Epithelial cell of prostate (primary cell): Measurements from ENCODE around the gene RTCA.
A peak's percentile ranks its signal among the peaks of the same experiment; 100 is the strongest.
"Not testable (repeated sequence)": the region's sequence is repeated elsewhere in the genome, so short reads cannot be mapped to it uniquely, and the experiment has no call there.

Source experiments
- DNase-seq: peaks from one replicate; pipeline ENCODE4 v3.0.0-alpha.2; 2011; ENCODE audit warnings: low read depth, low spot score
- H3K27ac ChIP-seq: fragments of 450-650 bp; 2 replicates; pipeline ENCODE4 v1.5.1; 2017; ENCODE audit warnings: mild to moderate bottlenecking

RTCA gene

DNA sequence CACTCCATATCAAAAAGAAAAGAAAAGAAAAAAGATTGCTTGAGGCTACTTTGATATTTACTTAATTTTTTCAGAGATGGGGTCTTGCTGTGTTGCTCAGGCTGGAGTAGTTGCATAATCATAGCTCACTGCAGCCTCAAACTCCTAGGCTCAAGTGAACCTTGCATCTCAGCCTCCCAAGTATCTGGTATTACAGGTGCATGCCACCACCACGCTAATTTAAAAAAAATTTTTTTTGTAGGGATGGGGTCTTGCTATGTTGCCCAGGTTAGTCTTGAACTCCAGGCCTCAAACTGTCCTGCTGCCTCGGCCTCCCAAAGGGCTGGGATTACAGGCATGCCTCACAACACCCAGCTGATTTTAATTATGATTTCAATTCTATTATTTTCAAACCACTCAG lies 38.2 kb downstream of the RTCA start:
- H3K27ac ChIP-seq, result no peak overlapping the region
- DNase-seq, result no peak

DNA sequence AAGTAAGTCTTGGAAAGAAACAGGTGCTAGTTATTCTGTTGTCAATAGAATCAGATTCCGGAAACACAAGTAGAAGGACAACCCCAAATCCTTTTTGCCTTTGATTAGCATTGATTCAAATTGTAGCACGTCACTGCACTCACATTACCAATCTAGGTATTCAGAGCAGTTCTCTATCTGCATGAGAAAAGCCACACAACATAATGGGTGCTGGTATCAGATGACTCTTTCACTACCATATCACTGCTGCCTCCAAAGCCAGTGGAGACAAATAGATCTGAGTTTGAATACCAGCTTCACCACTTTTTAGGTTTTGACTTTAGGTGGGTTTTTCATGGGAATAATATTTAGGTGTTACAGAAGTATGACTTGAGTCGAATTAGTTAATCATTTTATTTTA lies 38.9 kb downstream of the RTCA start:
- no peak for DNase-seq

DNA sequence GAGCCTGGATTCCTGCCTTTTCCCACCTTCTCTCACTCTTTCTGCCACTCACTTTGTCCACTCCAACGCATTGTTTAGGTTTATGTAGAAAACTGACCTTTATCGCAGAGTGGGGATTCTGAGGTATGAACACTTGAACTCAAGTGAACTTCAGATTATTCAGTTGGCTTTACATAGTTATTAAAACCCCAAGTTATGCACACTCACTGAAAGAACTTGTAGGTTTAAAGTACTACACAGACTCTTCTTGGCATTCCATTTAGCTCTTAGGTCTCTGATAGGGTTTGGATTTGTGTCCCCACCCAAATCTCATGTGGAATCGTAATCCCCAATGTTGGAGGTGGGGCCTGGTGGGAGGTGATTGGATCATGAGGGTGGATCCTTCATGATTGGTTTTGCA lies 39.9 kb downstream of the RTCA start:
- no peak overlapping the region for H3K27ac ChIP-seq
- DNase-seq, result no peak

More for the DNA sequence above, 38.9 kb downstream of the RTCA start:
- no peak overlapping the region for H3K27ac ChIP-seq

DNA sequence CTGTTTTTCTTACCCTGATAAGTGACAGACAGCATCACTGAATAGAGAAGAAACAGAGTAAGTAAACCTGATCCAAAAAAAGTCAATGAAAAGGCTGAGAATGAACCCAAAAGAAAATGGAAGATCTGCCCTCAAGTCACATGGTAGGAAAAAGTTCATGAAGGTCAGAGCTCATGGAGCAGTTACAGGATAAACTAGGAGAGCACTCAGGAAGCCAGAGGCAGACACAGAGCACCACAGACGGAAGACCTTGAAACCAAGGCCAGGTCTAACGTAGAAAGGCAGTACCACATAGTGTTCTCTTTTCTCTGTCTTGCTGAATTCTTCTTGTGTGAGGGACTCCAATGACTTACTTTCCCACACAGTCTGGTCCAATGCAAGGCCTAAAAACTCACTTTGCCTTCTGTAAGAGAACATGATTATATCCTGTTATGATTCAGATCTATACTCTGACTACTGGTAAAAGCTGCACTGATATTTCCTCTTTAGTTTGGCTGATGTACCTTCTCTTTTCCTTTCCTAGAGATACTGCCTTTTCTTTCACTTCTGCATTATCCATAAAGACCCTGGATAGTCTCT lies 40.8 kb downstream of the RTCA start:
- no peak for DNase-seq
- no peak overlapping the region for H3K27ac ChIP-seq

DNA sequence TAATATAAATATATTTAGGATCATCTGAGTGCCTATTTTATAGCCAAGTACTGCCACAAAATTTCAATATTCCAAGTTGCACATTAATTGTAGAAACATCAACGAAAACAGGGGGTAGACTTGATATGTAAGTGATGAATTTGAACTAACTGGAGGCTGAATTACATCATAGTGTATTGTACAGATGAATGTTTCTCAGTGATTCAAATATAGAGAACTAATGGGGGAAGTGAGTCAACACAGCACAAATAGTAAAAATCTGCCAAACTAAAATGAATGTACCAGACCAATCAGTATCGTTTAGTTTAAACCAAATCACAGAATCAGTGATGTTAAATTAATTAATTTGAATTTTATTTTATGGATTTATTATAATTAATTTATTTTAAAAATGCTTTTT lies 42.8 kb downstream of the RTCA start:
- no peak for DNase-seq
- no peak overlapping the region for H3K27ac ChIP-seq

DNA sequence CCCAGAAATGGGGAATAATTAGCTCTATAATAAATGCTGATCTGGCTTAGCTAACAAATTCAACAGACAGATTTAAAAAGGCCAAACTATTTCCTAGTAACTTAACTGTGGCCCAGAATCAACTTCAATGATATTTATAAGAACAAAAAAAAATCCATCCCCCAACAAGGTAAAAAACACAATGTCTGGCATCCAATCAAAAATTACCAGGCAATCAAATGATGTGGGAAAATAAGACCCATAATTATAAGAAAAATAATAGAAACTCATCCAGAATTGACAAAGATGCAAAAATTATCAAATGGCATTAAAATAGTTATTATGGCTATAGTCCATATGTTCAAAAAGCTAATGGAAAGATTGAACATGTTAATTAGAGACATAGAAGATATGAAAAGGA lies 43.8 kb downstream of the RTCA start:
- H3K27ac ChIP-seq, result no peak overlapping the region
- DNase-seq, result no peak

DNA sequence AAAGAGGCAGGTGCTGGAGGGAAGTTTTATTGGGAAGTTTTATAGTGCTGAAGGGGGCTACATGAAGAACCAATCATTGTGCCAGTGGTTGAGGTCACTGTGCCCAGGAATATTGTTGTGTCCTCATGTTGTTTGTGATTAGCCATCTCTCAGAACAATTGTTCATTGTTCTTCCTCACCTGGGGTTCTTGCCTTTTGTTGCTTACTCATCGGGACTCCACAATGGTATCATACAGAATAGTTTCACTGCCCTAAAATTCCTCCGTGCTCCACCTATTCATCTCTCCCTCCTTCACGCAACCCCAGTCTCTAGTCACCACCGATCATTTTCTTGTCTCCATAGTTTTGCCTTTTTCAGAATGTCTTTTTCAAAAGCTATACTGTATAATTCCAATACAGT lies 47.4 kb downstream of the RTCA start:
- DNase-seq, result peak; percentile 59
- peak overlapping the region; percentile 54 for H3K27ac ChIP-seq

DNA sequence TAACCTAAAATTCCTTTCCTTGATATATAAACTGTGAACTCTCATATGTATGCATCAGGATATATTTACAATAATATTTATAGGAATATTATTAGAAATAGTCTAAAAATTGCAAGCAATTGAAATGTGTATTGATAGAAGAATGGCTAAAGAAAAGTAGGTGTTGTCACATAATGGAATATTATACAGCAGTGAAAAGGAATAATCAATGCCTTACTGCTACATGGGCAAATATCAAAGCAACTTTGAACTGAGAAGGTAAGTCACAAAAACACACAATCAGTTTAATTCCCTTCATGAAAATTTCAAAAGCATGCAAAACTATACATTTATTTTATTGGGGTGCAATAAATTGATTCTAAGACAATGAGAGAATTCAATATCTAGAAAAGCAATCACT lies 50.6 kb downstream of the RTCA start:
- no peak overlapping the region for H3K27ac ChIP-seq
- no peak for DNase-seq

DNA sequence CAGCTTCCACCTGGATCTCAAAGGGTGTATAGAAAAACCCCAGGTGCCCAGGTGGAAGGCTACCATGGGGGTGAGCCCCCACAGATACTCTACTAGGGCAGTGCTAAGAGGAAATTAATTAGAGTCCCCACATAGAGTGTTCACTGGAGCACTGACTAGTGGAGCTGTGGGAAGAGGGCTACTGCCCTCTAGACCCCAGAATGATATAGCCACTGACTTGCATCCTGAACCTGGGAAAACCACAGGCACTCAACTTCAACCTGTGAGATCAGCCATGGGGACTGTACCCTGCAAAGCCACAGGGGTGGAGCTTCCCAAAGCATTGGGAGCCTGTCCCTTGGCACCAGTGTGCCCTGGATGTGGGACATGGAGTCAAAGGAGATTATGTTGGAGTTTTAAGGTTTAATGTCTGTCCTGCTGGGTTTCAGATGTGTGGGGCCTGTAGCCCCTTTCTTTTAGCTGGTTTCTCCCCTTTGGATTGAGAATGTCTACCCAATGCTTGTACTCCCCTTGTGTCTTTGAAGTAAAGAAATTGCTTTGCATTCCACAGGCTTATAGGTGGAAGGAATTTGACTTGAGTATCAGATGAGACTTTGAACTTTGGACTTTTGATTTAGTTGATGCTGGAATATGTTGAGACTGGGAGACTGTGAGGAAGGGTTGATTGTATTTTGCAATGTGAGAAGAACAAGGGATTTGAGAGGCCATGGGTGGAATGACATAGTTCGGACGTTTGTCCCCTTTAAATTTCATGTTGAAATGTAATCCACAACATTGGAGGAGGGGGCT lies 54.5 kb downstream of the RTCA start:
- H3K27ac ChIP-seq, result no peak overlapping the region

DNA sequence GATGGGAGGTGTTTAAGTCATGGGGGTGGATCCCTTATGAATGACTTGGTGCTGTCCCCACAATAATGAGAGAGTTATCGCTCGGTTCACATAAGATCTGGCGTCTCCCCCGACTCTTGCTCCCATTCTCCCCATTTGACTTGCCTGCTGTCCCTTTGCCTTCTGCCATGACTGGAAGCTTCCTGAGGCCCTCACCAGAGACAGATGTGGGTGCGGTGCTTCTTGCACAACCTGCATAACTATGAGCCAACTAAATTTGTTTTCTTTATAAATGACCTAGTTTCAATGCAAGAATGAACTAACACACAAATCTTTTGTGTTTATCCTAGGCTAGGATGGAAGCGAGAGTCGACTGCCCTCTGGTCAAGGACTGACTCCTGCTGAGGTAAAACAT lies 55.1 kb downstream of the RTCA start:
- no peak overlapping the region for H3K27ac ChIP-seq
- DNase-seq, result no peak

More for the DNA sequence above, 54.5 kb downstream of the RTCA start:
- no peak for DNase-seq

DNA sequence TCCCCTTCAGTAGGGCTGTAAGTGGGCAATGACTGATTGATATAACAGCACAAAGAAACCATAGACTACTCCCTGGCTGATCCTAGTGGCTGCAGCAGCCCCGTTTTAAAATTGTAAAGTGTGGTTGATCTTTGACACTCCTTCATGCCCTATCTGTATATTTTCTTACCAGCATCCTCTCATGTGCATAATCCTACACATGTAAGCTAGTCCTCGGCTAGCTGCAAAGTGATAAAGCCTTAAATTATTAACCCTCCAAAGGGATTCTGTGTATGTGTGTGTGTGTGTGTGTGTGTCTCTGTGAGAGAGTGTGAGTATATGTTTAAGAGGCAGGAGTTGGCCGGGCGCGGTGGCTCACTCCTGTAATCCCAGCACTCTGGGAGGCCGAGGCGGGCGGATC lies 55.5 kb downstream of the RTCA start:
- DNase-seq, result no peak
- H3K27ac ChIP-seq, result no peak overlapping the region

DNA sequence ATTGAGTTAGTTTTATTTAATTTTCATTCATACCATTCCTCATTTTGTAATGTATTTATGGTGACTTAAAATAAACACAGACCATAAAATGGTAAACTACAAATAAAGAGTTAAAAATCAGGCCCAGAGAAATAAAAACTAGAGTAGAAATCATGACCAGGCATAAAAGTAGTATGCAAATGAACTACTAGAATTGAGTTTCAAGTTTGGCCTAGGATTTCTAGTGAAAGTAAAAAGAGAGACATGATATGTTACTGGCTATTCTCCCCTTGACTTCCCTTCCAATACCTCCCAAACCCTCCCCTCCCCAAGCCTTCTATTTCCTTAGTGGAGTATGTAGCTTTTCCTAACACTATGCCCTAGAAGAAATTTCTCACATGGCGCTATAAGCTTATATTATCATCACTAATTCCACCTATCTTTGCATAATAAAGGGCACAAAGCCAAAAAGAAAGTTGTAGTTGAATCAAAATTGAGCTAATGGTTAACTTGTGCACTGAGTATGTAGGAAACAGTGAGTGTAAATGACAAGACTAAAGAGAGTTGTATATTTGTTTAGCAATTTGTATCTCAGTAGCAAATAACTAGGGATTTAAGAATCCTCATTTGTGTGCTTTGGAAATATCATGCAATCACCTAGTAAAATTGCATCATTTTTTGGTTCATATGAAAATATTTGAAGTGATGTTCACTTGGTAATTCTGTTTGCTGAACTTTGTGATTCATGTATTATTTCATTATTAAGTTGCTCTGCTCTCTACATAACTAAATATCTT lies 56.6 kb downstream of the RTCA start:
- H3K27ac ChIP-seq, result peak overlapping the region; percentile 67
- DNase-seq, result no peak

DNA sequence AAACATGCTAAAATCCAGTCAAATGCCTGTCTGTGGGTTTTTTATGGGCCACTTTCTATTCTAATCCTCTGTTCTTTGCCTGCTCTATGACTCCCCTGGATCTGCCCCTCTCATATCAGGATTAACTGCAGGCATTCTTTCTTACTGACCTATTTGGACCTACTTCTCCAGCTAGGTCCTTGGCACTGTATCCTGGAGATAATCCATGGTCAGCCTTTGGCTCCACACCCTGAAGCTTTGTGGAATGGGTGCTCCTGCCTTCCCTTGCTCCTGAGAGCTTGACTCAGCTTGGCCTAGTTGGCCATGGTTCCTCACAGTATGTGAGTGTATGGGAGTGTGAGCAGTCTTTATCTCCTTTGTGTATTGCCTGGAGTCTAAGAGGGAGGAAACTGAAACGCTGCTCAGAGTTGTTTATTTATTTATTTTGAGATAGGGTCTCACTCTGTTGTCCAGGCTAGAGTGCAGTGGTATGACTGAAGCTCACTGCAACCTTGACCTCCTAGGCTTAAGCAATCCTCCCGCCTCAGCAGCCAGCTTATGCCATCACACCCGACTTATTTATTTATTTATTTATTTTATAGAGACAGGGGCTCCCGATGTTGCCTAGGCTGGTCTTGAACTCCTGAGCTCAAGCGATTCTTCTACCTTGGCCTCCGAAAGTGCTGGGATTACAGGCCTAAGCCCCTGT lies 57.5 kb downstream of the RTCA start:
- no peak for DNase-seq

DNA sequence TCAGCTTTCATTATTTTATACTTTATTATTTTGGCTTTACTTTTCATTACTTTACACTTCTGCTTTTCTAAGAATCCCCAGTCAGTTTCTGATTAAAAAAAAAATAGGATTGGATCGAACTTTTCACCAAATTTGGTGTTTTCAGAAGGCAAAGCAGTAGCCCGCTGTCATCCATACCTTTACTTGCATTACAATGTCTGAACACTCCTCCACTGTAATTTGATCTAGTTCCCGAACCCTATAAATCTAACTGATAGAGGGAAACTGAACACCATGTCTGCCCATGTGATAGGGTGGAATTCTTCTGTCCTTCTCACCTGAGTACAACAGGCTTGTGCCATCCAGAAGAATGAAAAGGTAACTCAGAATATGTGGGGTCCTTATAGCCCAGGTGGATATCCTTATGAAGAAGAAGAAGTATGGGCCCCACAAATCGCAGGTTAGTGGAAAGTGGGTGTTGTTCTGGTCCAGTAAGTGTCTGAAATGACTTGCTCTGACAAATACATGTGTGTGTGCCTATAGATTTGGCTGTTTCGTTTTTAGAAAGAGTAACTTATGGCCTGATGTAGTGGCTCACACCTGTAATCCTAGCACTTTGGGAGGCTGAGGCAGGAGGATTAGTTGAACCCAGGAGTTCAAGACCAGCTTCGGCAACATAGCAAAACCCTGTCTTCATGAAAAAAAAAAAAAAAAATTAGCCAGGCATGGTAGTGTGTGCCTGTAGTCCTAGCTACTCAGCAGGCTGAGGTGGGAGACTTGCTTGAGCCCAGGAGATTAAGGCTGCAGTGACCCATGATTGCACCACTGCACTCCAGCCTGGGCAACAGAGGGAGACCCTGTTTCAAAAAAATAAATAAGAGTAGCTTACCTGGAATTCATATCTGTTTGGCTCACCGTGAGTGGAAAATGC lies 59.7 kb downstream of the RTCA start:
- no peak for DNase-seq
- no peak overlapping the region for H3K27ac ChIP-seq

More for the DNA sequence above, 57.5 kb downstream of the RTCA start:
- H3K27ac ChIP-seq, result peak overlapping the region; percentile 67

DNA sequence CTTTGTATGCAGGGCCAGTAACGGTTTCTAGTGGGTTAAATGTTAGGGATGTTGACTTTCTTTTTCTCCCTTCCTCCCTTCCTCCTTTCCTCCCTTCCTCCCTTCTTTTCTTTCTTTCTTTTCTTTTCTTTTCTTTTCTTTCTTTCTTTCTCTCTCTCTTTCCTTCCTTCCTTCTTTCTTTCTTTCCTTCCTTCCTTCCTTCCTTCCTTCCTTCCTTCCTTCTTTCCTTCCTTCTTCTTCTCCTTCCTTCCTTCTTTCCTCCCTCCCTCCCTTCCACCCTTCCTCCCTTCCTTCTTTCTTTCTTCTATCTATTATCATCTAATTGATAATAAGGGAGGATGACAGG lies 60.3 kb downstream of the RTCA start:
- not testable (repeated sequence) for H3K27ac ChIP-seq

DNA sequence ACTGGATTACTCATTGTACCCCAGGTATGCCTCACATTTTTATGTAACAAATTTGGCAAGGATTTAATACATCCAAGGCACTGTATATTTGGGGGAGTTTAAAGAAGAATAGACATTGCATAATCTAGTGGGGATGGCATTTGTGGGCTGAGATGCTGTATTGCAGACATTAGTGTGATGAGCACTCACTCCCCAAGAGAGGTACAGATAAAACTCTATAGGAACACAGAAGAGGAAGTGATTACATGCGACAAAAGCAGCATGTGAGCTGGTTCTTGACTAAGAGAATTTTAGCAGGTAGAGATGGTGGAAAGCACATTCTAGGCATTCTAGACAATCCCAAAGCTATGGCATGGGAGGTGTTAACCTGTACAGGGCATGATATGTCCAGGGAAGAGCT lies 62.1 kb downstream of the RTCA start:
- no peak for DNase-seq
- H3K27ac ChIP-seq, result no peak overlapping the region

More for the DNA sequence above, 60.3 kb downstream of the RTCA start:
- not testable (repeated sequence) for DNase-seq

DNA sequence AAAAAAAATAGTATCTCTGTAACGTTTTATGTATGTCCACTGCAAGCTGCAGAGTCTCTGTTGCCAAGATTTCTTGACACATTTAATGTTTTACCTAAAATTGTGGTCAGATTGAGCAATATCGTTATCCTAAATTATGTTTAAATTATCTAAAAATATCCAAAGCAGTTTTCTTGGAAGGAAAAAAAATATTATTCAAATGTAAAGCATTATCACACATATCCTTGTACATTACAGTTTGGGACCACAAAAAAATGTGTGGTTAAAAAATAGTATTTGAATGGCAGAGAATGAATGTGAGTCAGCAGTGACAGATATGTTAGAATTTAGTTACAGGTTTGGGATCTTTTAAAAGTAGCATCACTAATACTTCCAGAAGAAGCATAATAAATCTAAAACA lies 65.1 kb downstream of the RTCA start:
- H3K27ac ChIP-seq, DNase-seq: not testable (repeated sequence)

DNA sequence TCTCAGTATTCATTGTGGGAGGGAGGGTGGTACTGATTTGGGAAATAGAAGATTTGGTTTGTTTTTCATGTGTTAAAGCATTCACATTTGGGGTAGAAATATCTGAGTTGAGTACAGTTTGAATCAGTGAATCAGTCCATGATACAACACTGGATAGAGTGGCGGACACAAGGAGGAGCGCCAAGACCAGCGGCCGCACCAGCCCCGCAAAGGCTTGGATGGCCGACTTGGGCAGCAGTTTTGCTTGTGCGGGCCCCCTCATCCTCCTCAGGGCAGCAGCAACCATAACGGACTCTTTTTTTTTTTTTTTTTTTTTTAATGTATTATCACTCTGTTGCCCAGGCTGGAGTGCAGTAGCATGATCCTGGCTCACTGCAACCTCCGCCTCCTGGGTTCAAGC lies 66.3 kb downstream of the RTCA start:
- no peak for DNase-seq
- no peak overlapping the region for H3K27ac ChIP-seq

DNA sequence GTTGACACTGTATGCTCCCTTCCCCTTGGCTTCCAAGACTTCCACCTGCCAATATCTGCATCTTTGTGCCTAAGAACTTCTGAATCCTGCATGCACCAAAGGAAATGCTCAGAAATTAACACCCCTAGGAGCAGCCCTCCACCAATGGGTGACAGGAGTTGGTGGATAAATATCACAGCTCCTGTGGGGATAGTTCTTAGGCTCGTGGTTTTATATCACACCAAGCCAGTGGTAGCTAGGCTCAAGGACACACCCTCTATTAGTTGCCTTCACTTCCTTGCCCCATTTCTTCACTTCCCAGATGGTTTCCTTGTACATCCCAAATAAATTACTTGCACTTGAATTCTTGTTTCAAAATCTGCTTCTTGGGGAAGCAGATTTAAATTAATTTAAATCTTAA lies 69.4 kb downstream of the RTCA start:
- no peak for DNase-seq
- no peak overlapping the region for H3K27ac ChIP-seq

DNA sequence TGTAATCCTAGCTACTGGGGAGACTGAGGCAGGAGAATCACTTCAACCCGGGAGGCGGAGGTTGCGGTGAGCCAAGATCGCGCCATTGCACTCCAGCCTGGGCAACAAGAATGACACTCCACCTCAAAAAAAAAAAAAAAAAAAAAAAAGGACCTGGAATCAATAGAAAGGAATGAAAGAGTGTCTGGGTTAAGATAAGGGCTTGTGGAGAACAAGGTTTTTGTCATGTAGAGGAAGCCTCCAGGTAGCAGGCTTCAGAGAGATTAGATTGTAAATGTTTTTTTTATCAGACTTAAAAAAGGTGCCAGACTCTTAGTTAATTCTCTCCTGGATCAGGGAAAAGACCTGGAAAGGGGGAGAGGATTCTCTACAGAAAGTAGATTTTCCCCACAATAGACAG lies 71.9 kb downstream of the RTCA start:
- H3K27ac ChIP-seq, DNase-seq: not testable (repeated sequence)
